Neural cell (in vitro differentiated cells): Measurements from ENCODE around the gene DOK5. TPM values are rescaled to one million over a fixed set of nuclear protein-coding genes. Genes with fewer than 3 reads are reported as not detected.
A peak's percentile ranks its signal among the peaks of the same experiment; 100 is the strongest.

Source experiments
- H2AFZ ChIP-seq: fragments of 200-600, 300-800 bp; sonication (generic), shearing (Covaris generic); 2 replicates; pipeline ENCODE4 v1.6.0; 2014; ENCODE audit warnings: low read depth, mild to moderate bottlenecking, antibody characterized with exemption, low read length, moderate library complexity
- H3F3A ChIP-seq: fragments of 200-600 bp; shearing (Covaris generic); 2 replicates; pipeline ENCODE4 v1.6.1; 2016; ENCODE audit warnings: mild to moderate bottlenecking, moderate library complexity, mixed read lengths, antibody characterized with exemption, low read length; ENCODE audit not compliant: insufficient read depth, poor library complexity, severe bottlenecking
- H3K27ac ChIP-seq: fragments of 200-600, 300-800 bp; sonication (generic), shearing (Covaris generic); 2 replicates; pipeline ENCODE4 v1.5.1; 2014; ENCODE audit warnings: mild to moderate bottlenecking, low read length, moderate library complexity
- H3K27me3 ChIP-seq: fragments of 300-800, 200-600 bp; sonication (generic), shearing (Covaris generic); 2 replicates; pipeline ENCODE4 v1.6.0; 2014; ENCODE audit warnings: mild to moderate bottlenecking, low read depth, low read length, moderate library complexity; ENCODE audit not compliant: insufficient read depth
- H3K36me3 ChIP-seq: fragments of 300-800, 200-600 bp; sonication (generic), shearing (Covaris generic); 2 replicates; pipeline ENCODE4 v1.5.1; 2014; ENCODE audit warnings: mild to moderate bottlenecking, antibody characterized with exemption, low read length, moderate library complexity; ENCODE audit not compliant: insufficient read depth
- H3K4me2 ChIP-seq: fragments of 300-800, 200-600 bp; sonication (generic), shearing (Covaris generic); 2 replicates; pipeline ENCODE4 v1.6.0; 2014; ENCODE audit warnings: mild to moderate bottlenecking, low read length
- H3K4me3 ChIP-seq: fragments of 300-800, 200-600 bp; sonication (generic), shearing (Covaris generic); 2 replicates; pipeline ENCODE4 v1.5.1; 2014; ENCODE audit warnings: mild to moderate bottlenecking, low read length, moderate library complexity
- H3K79me2 ChIP-seq: fragments of 200-600 bp; shearing (Covaris generic); replicated peaks from 2 replicates; pipeline ENCODE4 v1.6.0; 2014; ENCODE audit warnings: mild to moderate bottlenecking, low read length, moderate library complexity; ENCODE audit not compliant: insufficient read depth
- H3K9ac ChIP-seq: fragments of 300-800, 200-600 bp; sonication (generic), shearing (Covaris generic); 2 replicates; pipeline ENCODE4 v1.6.1; 2016; ENCODE audit warnings: mild to moderate bottlenecking, low read length, mixed read lengths
- H3K9me2 ChIP-seq: fragments of 200-600 bp; shearing (Covaris generic); 2 replicates; pipeline ENCODE4 v1.6.1; 2016; ENCODE audit warnings: mild to moderate bottlenecking, low read length, mixed read lengths; ENCODE audit not compliant: insufficient read depth
- H3K9me3 ChIP-seq: fragments of 200-600, 300-800 bp; sonication (generic), shearing (Covaris generic); 2 replicates; pipeline ENCODE4 v1.6.1; 2016; ENCODE audit warnings: mild to moderate bottlenecking, mixed run types, low read length, moderate library complexity, mixed read lengths
- H4K20me1 ChIP-seq: fragments of 200-600 bp; shearing (Covaris generic); 2 replicates; pipeline ENCODE4 v1.6.1; 2016; ENCODE audit warnings: mild to moderate bottlenecking, mixed run types; ENCODE audit not compliant: insufficient read depth
- EP300 ChIP-seq: fragments of 450-650 bp; conservative IDR thresholded peaks from 2 replicates; pipeline ENCODE4 v1.6.1; 2014; ENCODE audit warnings: antibody characterized with exemption, mild to moderate bottlenecking, moderate library complexity; ENCODE audit not compliant: poor library complexity, severe bottlenecking
- EZH2 ChIP-seq: fragments of 200-600, 300-800 bp; shearing (Covaris generic), sonication (generic); IDR thresholded peaks from 2 replicates; pipeline ENCODE4 v1.6.1; 2014; ENCODE audit warnings: antibody characterized with exemption, low read length, borderline replicate concordance, mild to moderate bottlenecking; ENCODE audit not compliant: insufficient read depth, poor library complexity, severe bottlenecking
- MXI1 ChIP-seq: fragments of 450-650 bp; conservative IDR thresholded peaks from 2 replicates; pipeline ENCODE4 v1.6.1; 2014; ENCODE audit warnings: antibody characterized with exemption, mild to moderate bottlenecking; ENCODE audit not compliant: poor library complexity, severe bottlenecking
- POLR2AphosphoS5 ChIP-seq: IDR thresholded peaks from 2 replicates; pipeline ENCODE4 v1.6.1; 2012
- RAD21 ChIP-seq: fragments of 450-650 bp; conservative IDR thresholded peaks from 2 replicates; pipeline ENCODE4 v1.6.1; 2014; ENCODE audit warnings: antibody characterized with exemption, mild to moderate bottlenecking, moderate library complexity
- SMC3 ChIP-seq: fragments of 450-650 bp; conservative IDR thresholded peaks from 2 replicates; pipeline ENCODE4 v1.6.1; 2014; ENCODE audit warnings: antibody characterized with exemption, mild to moderate bottlenecking, moderate library complexity; ENCODE audit not compliant: poor library complexity
- TAF1 ChIP-seq: IDR thresholded peaks from 2 replicates; pipeline ENCODE4 v1.6.1; 2012; ENCODE audit warnings: low read depth
- polyA plus RNA-seq: library from polyadenylated mRNA; depleted of rRNA; stranded (reverse); fragments of >200 nt; gene quantifications from 2 replicates; pipeline ENCODE4 v1.2.3, GENCODE V29; 2014
- TF ChIP-seq, protein P1 (sequence below): fragments of 450-650 bp; IDR thresholded peaks from 2 replicates; pipeline ENCODE4 v1.5.1; 2014; ENCODE audit warnings: antibody characterized with exemption, mild to moderate bottlenecking, moderate library complexity; ENCODE audit not compliant: poor library complexity, severe bottlenecking
- TF ChIP-seq, protein P2 (sequence below): IDR thresholded peaks from 2 replicates; pipeline ENCODE4 v1.6.1; 2012; ENCODE audit warnings: borderline replicate concordance

Gene DOK5
- polyA plus RNA-seq, 1 donor from 2014 or later: 4.6 TPM

DNA sequence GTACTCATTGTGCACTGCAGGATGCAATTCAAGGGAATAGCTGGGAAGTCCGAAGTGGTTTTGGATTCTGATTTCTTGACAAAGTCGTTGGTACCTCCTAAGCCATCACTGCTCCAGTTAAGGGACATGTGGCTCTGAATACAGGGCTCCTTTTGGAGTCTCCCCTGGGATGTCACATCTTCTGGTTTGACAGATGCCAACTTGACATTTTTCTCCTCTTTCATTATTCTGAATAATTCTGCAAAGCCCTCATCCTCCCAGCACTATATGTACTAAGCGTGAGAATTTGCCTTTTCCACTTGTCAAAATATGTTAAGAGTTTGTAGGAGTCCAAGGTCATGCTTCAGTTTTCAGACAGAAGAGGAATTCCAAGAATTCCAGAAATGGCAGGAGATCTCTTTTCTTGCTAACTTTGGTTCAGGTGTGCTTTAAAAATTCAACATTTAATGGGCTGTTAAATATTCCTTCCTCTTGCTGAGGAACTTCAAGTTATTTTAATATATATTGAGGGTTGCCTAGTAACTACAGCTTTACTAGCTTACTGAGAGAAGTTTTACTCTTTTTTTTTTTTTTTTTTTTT, 38.7 kb downstream of the DOK5 start:
- Histone ChIP-seq H3K27ac (peak overlapping the region; percentile 11), H3K9ac (no peak overlapping the region), H3K9me3 (no peaks in the 10 kb centered on the region), H3K36me3 (no peaks in the 10 kb centered on the region), H3K79me2 (no peaks in the 10 kb centered on the region), H3K9me2 (no peaks in the 10 kb centered on the region), H3F3A (no peaks in the 10 kb centered on the region), H4K20me1 (no peaks in the 10 kb centered on the region), H3K4me2 (no peak overlapping the region), H2AFZ (no peak overlapping the region), H3K27me3 (no peaks in the 10 kb centered on the region), H3K4me3 (no peak overlapping the region)
- TF ChIP-seq MXI1 (no peak), SMC3 (no peak), POLR2AphosphoS5 (peak; percentile 9), EZH2 (no peak), RAD21 (no peak), EP300 (peak; percentile 67), TAF1 (no peak)
- TF ChIP-seq, protein P1, sequence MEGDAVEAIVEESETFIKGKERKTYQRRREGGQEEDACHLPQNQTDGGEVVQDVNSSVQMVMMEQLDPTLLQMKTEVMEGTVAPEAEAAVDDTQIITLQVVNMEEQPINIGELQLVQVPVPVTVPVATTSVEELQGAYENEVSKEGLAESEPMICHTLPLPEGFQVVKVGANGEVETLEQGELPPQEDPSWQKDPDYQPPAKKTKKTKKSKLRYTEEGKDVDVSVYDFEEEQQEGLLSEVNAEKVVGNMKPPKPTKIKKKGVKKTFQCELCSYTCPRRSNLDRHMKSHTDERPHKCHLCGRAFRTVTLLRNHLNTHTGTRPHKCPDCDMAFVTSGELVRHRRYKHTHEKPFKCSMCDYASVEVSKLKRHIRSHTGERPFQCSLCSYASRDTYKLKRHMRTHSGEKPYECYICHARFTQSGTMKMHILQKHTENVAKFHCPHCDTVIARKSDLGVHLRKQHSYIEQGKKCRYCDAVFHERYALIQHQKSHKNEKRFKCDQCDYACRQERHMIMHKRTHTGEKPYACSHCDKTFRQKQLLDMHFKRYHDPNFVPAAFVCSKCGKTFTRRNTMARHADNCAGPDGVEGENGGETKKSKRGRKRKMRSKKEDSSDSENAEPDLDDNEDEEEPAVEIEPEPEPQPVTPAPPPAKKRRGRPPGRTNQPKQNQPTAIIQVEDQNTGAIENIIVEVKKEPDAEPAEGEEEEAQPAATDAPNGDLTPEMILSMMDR: no peak
- TF ChIP-seq, protein P2, sequence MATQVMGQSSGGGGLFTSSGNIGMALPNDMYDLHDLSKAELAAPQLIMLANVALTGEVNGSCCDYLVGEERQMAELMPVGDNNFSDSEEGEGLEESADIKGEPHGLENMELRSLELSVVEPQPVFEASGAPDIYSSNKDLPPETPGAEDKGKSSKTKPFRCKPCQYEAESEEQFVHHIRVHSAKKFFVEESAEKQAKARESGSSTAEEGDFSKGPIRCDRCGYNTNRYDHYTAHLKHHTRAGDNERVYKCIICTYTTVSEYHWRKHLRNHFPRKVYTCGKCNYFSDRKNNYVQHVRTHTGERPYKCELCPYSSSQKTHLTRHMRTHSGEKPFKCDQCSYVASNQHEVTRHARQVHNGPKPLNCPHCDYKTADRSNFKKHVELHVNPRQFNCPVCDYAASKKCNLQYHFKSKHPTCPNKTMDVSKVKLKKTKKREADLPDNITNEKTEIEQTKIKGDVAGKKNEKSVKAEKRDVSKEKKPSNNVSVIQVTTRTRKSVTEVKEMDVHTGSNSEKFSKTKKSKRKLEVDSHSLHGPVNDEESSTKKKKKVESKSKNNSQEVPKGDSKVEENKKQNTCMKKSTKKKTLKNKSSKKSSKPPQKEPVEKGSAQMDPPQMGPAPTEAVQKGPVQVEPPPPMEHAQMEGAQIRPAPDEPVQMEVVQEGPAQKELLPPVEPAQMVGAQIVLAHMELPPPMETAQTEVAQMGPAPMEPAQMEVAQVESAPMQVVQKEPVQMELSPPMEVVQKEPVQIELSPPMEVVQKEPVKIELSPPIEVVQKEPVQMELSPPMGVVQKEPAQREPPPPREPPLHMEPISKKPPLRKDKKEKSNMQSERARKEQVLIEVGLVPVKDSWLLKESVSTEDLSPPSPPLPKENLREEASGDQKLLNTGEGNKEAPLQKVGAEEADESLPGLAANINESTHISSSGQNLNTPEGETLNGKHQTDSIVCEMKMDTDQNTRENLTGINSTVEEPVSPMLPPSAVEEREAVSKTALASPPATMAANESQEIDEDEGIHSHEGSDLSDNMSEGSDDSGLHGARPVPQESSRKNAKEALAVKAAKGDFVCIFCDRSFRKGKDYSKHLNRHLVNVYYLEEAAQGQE: no peak

DNA sequence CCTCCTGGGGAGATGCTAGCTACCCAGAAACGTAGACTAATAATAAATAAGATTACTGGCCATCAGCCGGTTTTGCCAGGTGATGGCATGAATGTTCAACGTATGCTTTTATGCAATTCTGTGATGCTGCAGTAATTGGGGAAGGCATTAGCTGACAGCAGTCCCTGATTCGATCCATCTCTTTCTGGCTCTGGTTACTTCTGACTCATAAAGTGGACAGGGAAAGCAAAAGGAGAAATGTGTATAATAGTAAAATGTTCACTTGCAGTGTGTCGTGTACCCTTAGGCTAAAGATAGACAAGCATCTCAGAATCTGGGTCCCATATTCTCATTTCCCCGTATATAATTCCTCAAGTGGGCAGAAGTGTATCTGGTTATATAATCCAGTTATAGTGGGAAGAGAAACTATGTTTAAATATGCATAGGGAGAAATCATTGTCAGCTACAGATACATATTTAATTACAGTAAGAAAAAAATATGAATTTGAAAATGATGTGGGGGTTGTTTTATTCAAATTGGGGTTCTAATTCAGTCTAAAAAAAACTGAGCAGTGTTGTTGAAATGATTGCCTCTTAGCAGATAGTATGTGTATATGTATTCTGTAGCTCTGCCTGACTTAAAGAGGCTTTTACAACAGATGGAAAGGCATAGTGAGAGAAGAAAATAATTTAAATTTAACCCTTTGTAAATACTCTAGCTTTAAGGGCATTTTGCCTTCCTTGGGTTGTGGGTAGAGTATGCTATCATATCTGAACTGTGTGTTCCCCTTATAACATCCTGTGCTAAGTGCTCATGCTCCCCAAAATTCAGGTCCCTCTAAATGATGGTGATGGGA, 40.6 kb downstream of the DOK5 start:
- Histone ChIP-seq H3K4me2 (peak overlapping the region; percentile 30), H3K4me3 (no peak overlapping the region), H3K27ac (no peak overlapping the region), H3K9me3 (no peaks in the 10 kb centered on the region), H3K9ac (no peak overlapping the region), H2AFZ (no peak overlapping the region), H3K27me3 (no peaks in the 10 kb centered on the region), H3F3A (no peaks in the 10 kb centered on the region), H3K9me2 (no peaks in the 10 kb centered on the region), H3K79me2 (no peaks in the 10 kb centered on the region), H4K20me1 (no peaks in the 10 kb centered on the region), H3K36me3 (no peaks in the 10 kb centered on the region)
- no peak for TF ChIP-seq POLR2AphosphoS5
- TF ChIP-seq, protein P1: no peak
- no peak for TF ChIP-seq TAF1
- TF ChIP-seq, protein P2: no peak
- TF ChIP-seq RAD21: no peak
- TF ChIP-seq MXI1: no peak
- TF ChIP-seq SMC3: no peak
- TF ChIP-seq EP300: no peak
- no peak for TF ChIP-seq EZH2
